GM13976 (cell line): ENCODE data around the gene ZFPM1.

Source experiments
- DNase-seq: peaks from one replicate; pipeline ENCODE4 v3.0.0; 2012; ENCODE audit warnings: low spot score
- CTCF ChIP-seq: IDR thresholded peaks from 2 replicates; pipeline ENCODE4 v1.5.1; 2012; ENCODE audit warnings: borderline replicate concordance, mild to moderate bottlenecking; ENCODE audit not compliant: insufficient read depth; ENCODE audit errors: extremely low read depth, missing control alignments, control extremely low read depth
- in situ Hi-C: fragments of 300-500 bp; cut with MboI; formaldehyde crosslinking; loops from one replicate; pipeline ENCODE4 v1.12.0; 2022; ENCODE audit warnings: low sequenced_read_pairs, mixed read lengths, inconsistent platforms; ENCODE audit not compliant: unreplicated experiment

ZFPM1 gene

GRCh38 chr16:88437367-88437964 lies 15.6 kb upstream of the ZFPM1 start:
- peak; percentile 89 for TF ChIP-seq CTCF
- DNase-seq, result peak; percentile 86
- in situ Hi-C loops, result loop anchor here (25.0 kb wide), 1 partner anchor 100 kb away; no protein-coding TSS in a partner anchor

GRCh38 chr16:88438084-88438870 lies 14.8 kb upstream of the ZFPM1 start:
- TF ChIP-seq CTCF, result no peak
- DNase-seq, result no peak

GRCh38 chr16:88439016-88439415 lies 14.1 kb upstream of the ZFPM1 start:
- DNase-seq, result no peak
- TF ChIP-seq CTCF, result no peak
- in situ Hi-C loops, result loop anchor here (25.0 kb wide), 1 partner anchor 98 kb away; no protein-coding TSS in a partner anchor

More at GRCh38 chr16:88438084-88438870, 14.8 kb upstream of the ZFPM1 start:
- in situ Hi-C loops, result loop anchor here (25.0 kb wide), 1 partner anchor 99 kb away; no protein-coding TSS in a partner anchor

GRCh38 chr16:88439706-88440105 lies 13.4 kb upstream of the ZFPM1 start:
- in situ Hi-C loops, result loop anchor here (25.0 kb wide), 1 partner anchor 98 kb away; no protein-coding TSS in a partner anchor
- TF ChIP-seq CTCF, result no peak
- DNase-seq, result no peak

- DNase-seq, result no peak
- in situ Hi-C loops, result loop anchor here (25.0 kb wide), 1 partner anchor 97 kb away; no protein-coding TSS in a partner anchor
- TF ChIP-seq CTCF, result no peak
Observed at GRCh38 chr16:88440111-88440510, 13.0 kb upstream of the ZFPM1 start.

GRCh38 chr16:88440686-88441405 lies 12.2 kb upstream of the ZFPM1 start:
- TF ChIP-seq CTCF, result no peak
- in situ Hi-C loops, result loop anchor here (25.0 kb wide), 1 partner anchor 96 kb away; no protein-coding TSS in a partner anchor
- no peak for DNase-seq
